Measurements from ENCODE around the gene FOXP1. TPM values are rescaled to one million over a fixed set of nuclear protein-coding genes. Genes with fewer than 3 reads are reported as not detected.

Gene FOXP1
- total and polyA plus RNA-seq, 8 donors: 95.1 to 143 (median 123) TPM

DNA sequence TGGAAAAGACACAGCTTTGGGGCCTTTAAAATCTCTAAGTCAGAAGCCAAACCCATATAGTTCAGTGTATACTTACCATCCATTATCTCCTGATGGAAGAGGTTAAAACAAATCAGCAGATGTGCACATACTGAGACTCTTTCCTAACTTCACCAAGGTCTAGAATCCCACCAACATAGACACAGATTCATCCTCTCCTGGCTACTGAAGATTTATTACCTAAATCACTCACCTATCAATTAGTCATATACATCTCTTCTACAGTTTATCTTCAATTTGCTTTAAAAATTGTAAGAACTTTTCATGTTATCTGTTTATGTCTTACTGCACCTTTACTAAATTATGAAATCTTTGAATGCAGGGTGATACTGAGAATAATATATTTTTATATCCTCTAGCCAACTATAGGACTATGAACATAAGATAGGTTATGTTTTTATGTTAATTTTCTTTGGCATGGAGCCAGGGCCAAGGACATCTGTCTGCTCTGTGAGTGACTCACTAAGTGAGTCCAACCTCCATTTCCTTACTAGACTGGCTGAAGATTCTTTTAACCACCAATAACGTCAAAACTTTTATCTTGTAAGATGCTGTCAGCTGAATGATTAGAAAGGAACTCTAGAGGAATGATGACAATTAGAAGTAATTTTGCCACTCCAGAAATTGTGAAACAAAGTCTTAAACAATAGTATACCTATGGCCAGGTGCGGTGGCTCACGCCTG is 397.6 kb downstream of the FOXP1 start:
- Histone ChIP-seq H3K4me3 (no peak overlapping the region), H3K36me3 (peaks cover 0 to 6% of the 10 kb centered on the region in 2 donors), H3K4me1 (peaks cover 0 to 4% of the 10 kb centered on the region in 2 donors), H3K9me3 (no peaks in the 10 kb centered on the region), H3K27me3 (no peaks in the 10 kb centered on the region), H3K27ac (no peak overlapping the region)
- ATAC-seq: no peak
- TF ChIP-seq, protein P1, sequence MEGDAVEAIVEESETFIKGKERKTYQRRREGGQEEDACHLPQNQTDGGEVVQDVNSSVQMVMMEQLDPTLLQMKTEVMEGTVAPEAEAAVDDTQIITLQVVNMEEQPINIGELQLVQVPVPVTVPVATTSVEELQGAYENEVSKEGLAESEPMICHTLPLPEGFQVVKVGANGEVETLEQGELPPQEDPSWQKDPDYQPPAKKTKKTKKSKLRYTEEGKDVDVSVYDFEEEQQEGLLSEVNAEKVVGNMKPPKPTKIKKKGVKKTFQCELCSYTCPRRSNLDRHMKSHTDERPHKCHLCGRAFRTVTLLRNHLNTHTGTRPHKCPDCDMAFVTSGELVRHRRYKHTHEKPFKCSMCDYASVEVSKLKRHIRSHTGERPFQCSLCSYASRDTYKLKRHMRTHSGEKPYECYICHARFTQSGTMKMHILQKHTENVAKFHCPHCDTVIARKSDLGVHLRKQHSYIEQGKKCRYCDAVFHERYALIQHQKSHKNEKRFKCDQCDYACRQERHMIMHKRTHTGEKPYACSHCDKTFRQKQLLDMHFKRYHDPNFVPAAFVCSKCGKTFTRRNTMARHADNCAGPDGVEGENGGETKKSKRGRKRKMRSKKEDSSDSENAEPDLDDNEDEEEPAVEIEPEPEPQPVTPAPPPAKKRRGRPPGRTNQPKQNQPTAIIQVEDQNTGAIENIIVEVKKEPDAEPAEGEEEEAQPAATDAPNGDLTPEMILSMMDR (IDR thresholded peaks at IDR 0.05): no peak
- intact Hi-C loops (cut with DNase I): no loop called here
- DNase-seq: no peak

DNA sequence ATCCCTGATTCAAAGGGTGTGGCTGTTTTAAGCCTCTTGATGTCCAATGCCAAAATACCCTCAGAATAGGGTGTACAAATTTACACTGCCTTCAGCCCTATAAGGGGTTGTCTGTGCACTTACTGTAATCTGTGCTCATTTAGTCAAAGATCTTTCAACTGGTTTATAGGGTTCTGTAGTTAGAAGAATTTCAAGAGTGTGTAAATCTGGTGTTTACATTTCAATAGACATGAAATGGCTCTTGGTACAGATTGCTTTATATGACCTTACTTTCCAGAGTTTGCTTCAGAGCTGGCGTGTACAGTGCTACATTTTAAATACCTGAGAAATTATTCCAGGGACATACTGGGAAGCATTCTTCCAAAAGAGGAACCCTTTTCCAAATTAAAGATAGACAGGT is 399.3 kb downstream of the FOXP1 start:
- no peak overlapping the region for H3K4me3 ChIP-seq
- ATAC-seq: no peak
- no peak overlapping the region for H3K27ac ChIP-seq
- no peak for DNase-seq
- intact Hi-C loops (cut with DNase I): no loop called here
- peaks cover 0 to 10% of the 10 kb centered on the region in 2 donors for H3K4me1 ChIP-seq
- H3K36me3 ChIP-seq: peaks cover 0 to 6% of the 10 kb centered on the region in 2 donors
- TF ChIP-seq, protein P1 (IDR thresholded peaks at IDR 0.05): no peak
- no peaks in the 10 kb centered on the region for H3K9me3 ChIP-seq
- no peaks in the 10 kb centered on the region for H3K27me3 ChIP-seq

DNA sequence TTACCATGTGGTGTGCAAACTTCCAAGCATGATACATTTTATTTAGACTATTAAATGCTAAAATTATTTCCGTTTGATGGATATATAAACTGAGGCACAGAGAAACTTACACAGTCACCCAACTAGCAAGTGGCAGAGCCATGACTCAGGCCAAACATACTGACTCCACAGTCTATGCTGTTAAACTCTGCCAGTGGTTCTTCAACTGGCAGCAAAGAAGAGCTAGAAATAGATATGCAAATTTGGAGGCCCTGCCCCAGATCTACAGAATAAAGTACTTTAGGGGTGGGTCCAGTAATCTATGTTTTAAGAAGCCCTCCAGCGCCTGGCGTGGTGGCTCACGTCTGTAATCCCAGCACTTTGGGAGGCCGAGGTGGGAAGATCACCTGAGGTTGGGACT is 400.0 kb downstream of the FOXP1 start:
- H3K27ac ChIP-seq: no peak overlapping the region
- H3K4me1 ChIP-seq: peaks cover 0 to 10% of the 10 kb centered on the region in 2 donors
- H3K27me3 ChIP-seq: no peaks in the 10 kb centered on the region
- H3K36me3 ChIP-seq: peaks cover 0 to 6% of the 10 kb centered on the region in 2 donors
- ATAC-seq (no peak), DNase-seq (no peak)
- TF ChIP-seq, protein P1 (IDR thresholded peaks at IDR 0.05): no peak
- H3K9me3 ChIP-seq: no peaks in the 10 kb centered on the region
- intact Hi-C loops (cut with DNase I): no loop called here
- no peak overlapping the region for H3K4me3 ChIP-seq

DNA sequence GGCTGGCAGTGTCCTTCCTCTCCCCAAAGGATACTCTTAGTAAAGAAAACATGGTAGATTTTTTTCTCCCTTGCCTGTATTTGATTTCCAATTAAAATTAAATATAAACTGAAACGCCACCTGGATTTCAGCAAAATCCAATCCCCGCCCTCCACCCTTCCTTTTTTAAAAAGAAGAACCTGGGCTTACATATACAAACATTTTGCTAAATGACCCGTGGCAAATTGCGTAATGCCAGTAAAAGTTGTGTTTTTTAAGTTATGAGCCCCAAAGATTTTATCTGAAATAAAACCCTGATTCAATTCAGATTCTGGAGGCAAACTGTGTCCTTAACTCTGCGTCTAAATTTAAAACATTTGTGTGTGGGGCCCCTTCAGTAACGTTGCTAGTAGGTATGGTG is 403.0 kb downstream of the FOXP1 start:
- no peaks in the 10 kb centered on the region for H3K27me3 ChIP-seq
- H3K36me3 ChIP-seq: no peaks in the 10 kb centered on the region
- ATAC-seq (no peak), DNase-seq (no peak)
- no peak overlapping the region for H3K4me3 ChIP-seq
- peaks cover 0 to 10% of the 10 kb centered on the region in 2 donors for H3K4me1 ChIP-seq
- TF ChIP-seq, protein P1 (IDR thresholded peaks at IDR 0.05): no peak
- no peaks in the 10 kb centered on the region for H3K9me3 ChIP-seq
- no peak overlapping the region for H3K27ac ChIP-seq
- intact Hi-C loops (cut with DNase I): no loop called here

DNA sequence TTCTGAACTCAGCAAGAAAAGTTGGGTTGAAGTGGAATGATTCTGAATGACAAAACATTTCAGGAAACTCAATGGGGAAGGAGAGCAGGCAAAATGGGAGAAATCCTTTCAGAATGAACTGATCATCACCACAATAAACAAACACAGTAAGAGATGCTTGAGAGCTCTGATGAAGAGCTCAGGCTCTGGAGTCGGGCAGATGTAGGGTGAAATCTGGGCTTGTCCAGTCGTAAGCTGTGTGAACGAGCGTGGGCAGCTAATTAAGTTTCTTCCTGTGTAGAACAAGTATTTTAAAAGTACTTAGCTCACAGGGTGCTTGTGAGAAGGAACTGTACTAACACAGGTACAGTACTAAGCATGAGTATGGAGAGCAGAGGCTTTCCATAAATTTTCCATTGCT is 406.2 kb downstream of the FOXP1 start:
- Histone ChIP-seq H3K4me3 (no peak overlapping the region), H3K27me3 (no peaks in the 10 kb centered on the region), H3K9me3 (no peaks in the 10 kb centered on the region), H3K27ac (no peak overlapping the region), H3K36me3 (no peaks in the 10 kb centered on the region), H3K4me1 (peaks cover 0 to 27% of the 10 kb centered on the region in 2 donors)
- TF ChIP-seq, protein P1 (IDR thresholded peaks at IDR 0.05): no peak
- intact Hi-C loops (cut with DNase I): no loop called here
- DNase-seq (no peak), ATAC-seq (peak; percentile 69)
